Measurements from ENCODE around the gene PPP4R3B. TPM values are rescaled to one million over a fixed set of nuclear protein-coding genes. Genes with fewer than 3 reads are reported as not detected.
"Not testable (repeated sequence)": the region's sequence is repeated elsewhere in the genome, so short reads cannot be mapped to it uniquely, and the experiment has no call there.

Gene PPP4R3B
- total RNA-seq, 8 experiments from 2014 or later = 47.3 to 77.9 (median 57.9) TPM

GRCh38 chr2:55581874-55582547, 35.4 kb downstream of the PPP4R3B start:
- Histone ChIP-seq H3K27ac (no peak overlapping the region), H3K4me1 (replicated peaks in 1 of 2) (no peaks in the 10 kb centered on the region), H3K4me3 (no peak overlapping the region)
- ATAC-seq (replicated peaks in 6 of 8) = peak in 1 of 8 experiments; percentile 45
- 20 to 100% (median 91%) methylated on average over 2 to 4 of the region's 4 CpGs for WGBS, 10 experiments
- in situ Hi-C loops (cut with MboI; ENCODE audit: low pct_unique_long_range_greater_than_20kb in 2 of 9, low sequenced_read_pairs in 9 of 9, unreplicated experiment in 9 of 9) = no loop called here

- H3K4me3 ChIP-seq = no peak overlapping the region
- in situ Hi-C loops (cut with MboI; ENCODE audit: low pct_unique_long_range_greater_than_20kb in 2 of 9, low sequenced_read_pairs in 9 of 9, unreplicated experiment in 9 of 9) = no loop called here
- no peak overlapping the region for H3K27ac ChIP-seq
- no peak for ATAC-seq (replicated peaks in 6 of 8)
- 83 to 100% (median 93%) methylated on average over 1 to 3 of the region's 3 CpGs for WGBS, 10 experiments
- H3K4me1 ChIP-seq (replicated peaks in 1 of 2) = no peaks in the 10 kb centered on the region
These were observed 36.0 kb downstream of the PPP4R3B start for GRCh38 chr2:55581435-55581834.

- ATAC-seq (replicated peaks in 6 of 8); in situ Hi-C loops (cut with MboI; ENCODE audit: low pct_unique_long_range_greater_than_20kb in 2 of 9, low sequenced_read_pairs in 9 of 9, unreplicated experiment in 9 of 9); H3K4me3 ChIP-seq; H3K27ac ChIP-seq; H3K4me1 ChIP-seq (replicated peaks in 1 of 2): not testable (repeated sequence)
- WGBS, 10 experiments = 100% methylated on average over 1 to 6 of the region's 8 CpGs; no CpG with 5 or more reads in 8 of the 10 experiments
These were observed 48.4 kb downstream of the PPP4R3B start for GRCh38 chr2:55569002-55569401.

GRCh38 chr2:55567298-55567697, 50.1 kb downstream of the PPP4R3B start:
- in situ Hi-C loops (cut with MboI; ENCODE audit: low pct_unique_long_range_greater_than_20kb in 2 of 9, low sequenced_read_pairs in 9 of 9, unreplicated experiment in 9 of 9) = no loop called here
- WGBS, 10 experiments = 88 to 100% (median 100%) methylated on average over 1 to 3 of the region's 4 CpGs; no CpG with 5 or more reads in 1 of the 10 experiments
- ATAC-seq (replicated peaks in 6 of 8) = no peak
- Histone ChIP-seq H3K4me1 (replicated peaks in 1 of 2) (no peaks in the 10 kb centered on the region), H3K27ac (no peak overlapping the region), H3K4me3 (no peak overlapping the region)

GRCh38 chr2:55565613-55566012, 51.8 kb downstream of the PPP4R3B start:
- H3K4me3 ChIP-seq = no peak overlapping the region
- in situ Hi-C loops (cut with MboI; ENCODE audit: low pct_unique_long_range_greater_than_20kb in 2 of 9, low sequenced_read_pairs in 9 of 9, unreplicated experiment in 9 of 9) = no loop called here
- WGBS, 10 experiments = 100% methylated on average over 1 of the region's 1 CpG; no CpG with 5 or more reads in 5 of the 10 experiments
- no peak for ATAC-seq (replicated peaks in 6 of 8)
- no peaks in the 10 kb centered on the region for H3K4me1 ChIP-seq (replicated peaks in 1 of 2)
- no peak overlapping the region for H3K27ac ChIP-seq

- Histone ChIP-seq H3K27ac (no peak overlapping the region), H3K4me1 (replicated peaks in 1 of 2) (no peaks in the 10 kb centered on the region), H3K4me3 (no peak overlapping the region)
- in situ Hi-C loops (cut with MboI; ENCODE audit: low pct_unique_long_range_greater_than_20kb in 2 of 9, low sequenced_read_pairs in 9 of 9, unreplicated experiment in 9 of 9) = no loop called here
- 97 to 100% (median 100%) methylated on average over 1 to 3 of the region's 3 CpGs; no CpG with 5 or more reads in 7 of the 10 experiments for WGBS, 10 experiments
- no peak for ATAC-seq (replicated peaks in 6 of 8)
These were observed 56.6 kb downstream of the PPP4R3B start for GRCh38 chr2:55560855-55561254.

GRCh38 chr2:55556809-55557208, 60.6 kb downstream of the PPP4R3B start:
- H3K4me1 ChIP-seq (replicated peaks in 1 of 2) = no peaks in the 10 kb centered on the region
- in situ Hi-C loops (cut with MboI; ENCODE audit: low pct_unique_long_range_greater_than_20kb in 2 of 9, low sequenced_read_pairs in 9 of 9, unreplicated experiment in 9 of 9) = no loop called here
- no peak overlapping the region for H3K4me3 ChIP-seq
- no peak for ATAC-seq (replicated peaks in 6 of 8)
- WGBS, 10 experiments = 94 to 100% (median 99%) methylated on average over 1 to 9 of the region's 9 CpGs; no CpG with 5 or more reads in 4 of the 10 experiments
- no peak overlapping the region for H3K27ac ChIP-seq

- H3K4me1 ChIP-seq (replicated peaks in 1 of 2) = no peaks in the 10 kb centered on the region
- H3K4me3 ChIP-seq = no peak overlapping the region
- H3K27ac ChIP-seq = no peak overlapping the region
- no peak for ATAC-seq (replicated peaks in 6 of 8)
- in situ Hi-C loops (cut with MboI; ENCODE audit: low pct_unique_long_range_greater_than_20kb in 2 of 9, low sequenced_read_pairs in 9 of 9, unreplicated experiment in 9 of 9) = no loop called here
These were observed 61.4 kb downstream of the PPP4R3B start for GRCh38 chr2:55555977-55556376.

GRCh38 chr2:55553321-55553720, 64.1 kb downstream of the PPP4R3B start:
- no peak overlapping the region for H3K27ac ChIP-seq
- in situ Hi-C loops (cut with MboI; ENCODE audit: low pct_unique_long_range_greater_than_20kb in 2 of 9, low sequenced_read_pairs in 9 of 9, unreplicated experiment in 9 of 9) = no loop called here
- 60 to 100% (median 100%) methylated on average over 1 of the region's 3 CpGs; no CpG with 5 or more reads in 7 of the 10 experiments for WGBS, 10 experiments

GRCh38 chr2:55550368-55551102, 66.9 kb downstream of the PPP4R3B start:
- Histone ChIP-seq H3K4me3 (no peak overlapping the region), H3K4me1 (replicated peaks in 1 of 2) (no peaks in the 10 kb centered on the region), H3K27ac (no peak overlapping the region)
- in situ Hi-C loops (cut with MboI; ENCODE audit: low pct_unique_long_range_greater_than_20kb in 2 of 9, low sequenced_read_pairs in 9 of 9, unreplicated experiment in 9 of 9) = no loop called here
- WGBS, 10 experiments = 43 to 96% (median 83%) methylated on average over 1 to 4 of the region's 4 CpGs; no CpG with 5 or more reads in 1 of the 10 experiments
- peak in 1 of 8 experiments; percentile 34 for ATAC-seq (replicated peaks in 6 of 8)

More at GRCh38 chr2:55553321-55553720, 64.1 kb downstream of the PPP4R3B start:
- H3K4me3 ChIP-seq = no peak overlapping the region
- H3K4me1 ChIP-seq (replicated peaks in 1 of 2) = no peaks in the 10 kb centered on the region
- no peak for ATAC-seq (replicated peaks in 6 of 8)

GRCh38 chr2:55547679-55548078, 69.7 kb downstream of the PPP4R3B start:
- ATAC-seq (replicated peaks in 6 of 8); H3K4me1 ChIP-seq (replicated peaks in 1 of 2); H3K4me3 ChIP-seq; in situ Hi-C loops (cut with MboI; ENCODE audit: low pct_unique_long_range_greater_than_20kb in 2 of 9, low sequenced_read_pairs in 9 of 9, unreplicated experiment in 9 of 9); H3K27ac ChIP-seq: not testable (repeated sequence)
- WGBS, 10 experiments = 82 to 100% (median 100%) methylated on average over 2 to 8 of the region's 8 CpGs

GRCh38 chr2:55547001-55547400, 70.4 kb downstream of the PPP4R3B start:
- in situ Hi-C loops (cut with MboI; ENCODE audit: low pct_unique_long_range_greater_than_20kb in 2 of 9, low sequenced_read_pairs in 9 of 9, unreplicated experiment in 9 of 9) = no loop called here
- no peak overlapping the region for H3K27ac ChIP-seq
- 67 to 100% (median 100%) methylated on average over 1 of the region's 1 CpG; no CpG with 5 or more reads in 6 of the 10 experiments for WGBS, 10 experiments

GRCh38 chr2:55530539-55531081, 86.8 kb downstream of the PPP4R3B start:
- in situ Hi-C loops (cut with MboI; ENCODE audit: low pct_unique_long_range_greater_than_20kb in 2 of 9, low sequenced_read_pairs in 9 of 9, unreplicated experiment in 9 of 9) = no loop called here
- WGBS, 10 experiments = 71 to 100% (median 94%) methylated on average over 2 to 6 of the region's 6 CpGs
- Histone ChIP-seq H3K4me3 (no peak overlapping the region), H3K27ac (no peak overlapping the region), H3K4me1 (replicated peaks in 1 of 2) (no peaks in the 10 kb centered on the region)
- ATAC-seq (replicated peaks in 6 of 8) = no peak

More at GRCh38 chr2:55547001-55547400, 70.4 kb downstream of the PPP4R3B start:
- Histone ChIP-seq H3K4me1 (replicated peaks in 1 of 2) (no peaks in the 10 kb centered on the region), H3K4me3 (no peak overlapping the region)
- ATAC-seq (replicated peaks in 6 of 8) = no peak
